NCI-H2081 treated with DMSO at 0.1 percent for 48 hours (cell line): ENCODE results near the gene CACNB3.

Experiments used
- DNase-seq: peaks from one replicate; lab custom pipeline; 2025; lab: John Stamatoyannopoulos, UW

CACNB3 gene

DNA sequence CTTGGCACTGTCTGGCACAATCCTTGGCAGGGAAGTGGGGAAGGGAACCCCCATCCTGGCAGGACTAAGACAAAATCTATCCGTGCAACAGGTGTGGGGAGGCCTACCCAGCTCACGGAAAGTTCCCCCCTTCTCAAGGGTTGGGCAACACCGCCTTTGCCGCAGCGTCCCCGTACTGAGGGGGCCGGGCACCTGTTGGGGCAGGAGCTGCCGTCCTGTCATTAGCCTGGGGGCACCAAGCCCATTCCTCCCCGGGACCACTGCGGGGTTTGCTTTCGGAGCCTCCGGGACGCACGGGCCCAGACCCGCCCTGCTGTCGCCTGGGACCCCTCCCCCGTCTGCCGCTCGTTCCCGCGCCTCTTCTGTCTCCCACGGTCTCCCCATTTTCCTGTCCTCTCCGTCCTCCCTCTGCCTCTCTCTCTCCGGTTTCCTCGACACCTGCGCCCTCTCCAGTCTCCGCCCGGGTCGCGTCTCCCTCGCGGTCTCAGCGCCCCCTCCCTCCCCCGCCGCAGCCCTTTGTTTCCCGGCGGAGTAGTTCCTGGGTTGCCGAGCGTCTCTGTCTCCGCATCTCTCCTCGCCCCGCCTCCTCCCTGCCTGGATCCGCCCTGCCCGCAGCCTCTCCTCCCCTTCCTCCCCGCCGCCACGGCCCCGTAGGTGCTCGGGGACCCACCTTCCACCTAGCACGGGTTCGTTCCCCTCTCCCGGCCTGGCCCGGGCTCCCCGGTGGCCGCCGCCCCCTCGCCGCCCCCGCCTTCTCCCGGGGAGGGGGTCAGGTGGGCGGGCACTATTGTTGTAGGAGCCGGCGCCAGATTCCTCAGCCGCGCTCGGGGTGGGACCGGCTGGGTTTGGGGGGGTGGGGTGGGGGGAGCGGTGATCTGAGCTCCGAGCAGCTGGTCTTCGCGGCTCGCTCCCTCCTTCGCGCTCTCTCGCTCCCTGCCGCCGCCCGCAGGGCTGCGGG, at the start of gene CACNB3:
CACNB3 (plus strand) TSS at position 624 of the 958 bp plus-strand sequence. CDS start 434 bp downstream, outside the sequence.
- DNase-seq, result no peak

- no peak for DNase-seq
Observed at GRCh38 chr12:48768736-48769135, 49.6 kb upstream of the CACNB3 start.

GRCh38 chr12:48770756-48771155, 47.5 kb upstream of the CACNB3 start:
- DNase-seq, result no peak

GRCh38 chr12:48771588-48772112, 46.6 kb upstream of the CACNB3 start:
- DNase-seq, result no peak

DNA sequence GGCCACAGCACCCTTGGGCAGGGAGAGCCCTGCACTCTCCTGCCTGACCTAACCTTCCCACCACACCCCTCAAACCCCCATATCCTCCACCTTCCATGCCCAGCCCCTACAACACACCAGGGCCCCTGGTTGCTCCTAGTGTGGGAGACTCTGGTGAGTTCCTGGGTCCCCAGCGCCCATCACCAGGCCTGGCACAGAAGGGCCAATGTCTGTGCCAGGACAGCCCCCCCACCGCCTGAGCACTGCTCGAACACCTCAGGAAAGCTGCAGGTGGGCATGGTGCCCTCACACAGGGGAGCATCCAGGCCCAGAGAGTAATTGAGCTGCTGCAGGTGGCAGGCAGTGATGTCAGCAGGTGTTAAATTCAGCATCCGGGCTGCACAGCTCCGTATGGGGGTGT, 44.6 kb upstream of the CACNB3 start:
- no peak for DNase-seq

DNA sequence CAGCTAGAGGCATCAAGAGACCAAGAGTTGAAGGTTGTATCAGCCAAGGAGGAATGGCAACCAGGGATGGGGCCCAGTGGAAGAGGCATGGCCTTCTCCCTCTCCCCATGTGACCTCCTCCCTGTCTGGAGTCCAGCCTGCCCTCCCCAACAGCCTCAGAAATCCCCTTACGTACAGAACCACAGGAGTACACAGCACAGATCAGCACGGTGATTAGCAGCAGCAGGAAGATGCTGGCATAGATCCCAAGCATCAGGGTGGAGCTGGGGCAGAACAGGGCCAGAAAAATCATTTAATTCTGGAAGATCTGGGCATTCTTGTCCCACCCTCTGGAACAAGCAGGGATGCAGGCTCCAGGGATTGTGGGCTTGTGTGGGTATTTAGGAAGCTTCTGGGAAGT, 43.8 kb upstream of the CACNB3 start:
- DNase-seq, result no peak

- DNase-seq, result no peak
Observed at GRCh38 chr12:48775299-48775698, 43.0 kb upstream of the CACNB3 start.

DNA sequence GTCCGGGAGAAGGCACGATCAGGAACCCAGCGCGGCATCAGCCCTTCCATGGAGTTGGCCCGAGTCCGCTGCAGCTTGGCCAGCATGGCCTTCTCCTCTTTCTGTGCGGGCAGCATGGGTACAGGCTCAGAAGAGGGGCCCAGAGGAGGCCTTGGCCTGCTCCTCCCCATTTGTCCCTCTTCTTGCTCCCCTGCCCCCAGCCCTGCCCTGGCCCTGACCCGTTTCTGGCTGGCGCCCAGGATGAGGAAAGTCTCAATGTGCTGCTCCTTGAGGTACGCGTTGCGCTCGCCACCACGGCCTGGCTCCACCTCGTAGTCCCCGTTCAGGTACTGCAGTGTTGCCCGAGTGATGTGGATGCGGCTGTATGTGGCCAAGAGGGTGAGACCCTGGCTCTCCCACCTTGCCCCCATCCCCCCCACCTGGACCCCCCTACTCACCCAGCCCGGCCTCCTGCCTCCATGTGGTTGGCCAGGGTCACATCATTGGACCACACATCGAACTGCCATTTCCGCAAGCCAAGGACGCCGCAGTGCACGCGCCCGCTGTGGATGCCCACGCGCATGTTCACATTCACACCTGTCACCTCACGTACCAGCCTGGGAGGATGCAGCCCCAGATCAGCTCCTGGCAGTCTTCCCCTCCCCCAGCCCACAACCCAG, 42.2 kb upstream of the CACNB3 start:
- DNase-seq, result no peak

DNA sequence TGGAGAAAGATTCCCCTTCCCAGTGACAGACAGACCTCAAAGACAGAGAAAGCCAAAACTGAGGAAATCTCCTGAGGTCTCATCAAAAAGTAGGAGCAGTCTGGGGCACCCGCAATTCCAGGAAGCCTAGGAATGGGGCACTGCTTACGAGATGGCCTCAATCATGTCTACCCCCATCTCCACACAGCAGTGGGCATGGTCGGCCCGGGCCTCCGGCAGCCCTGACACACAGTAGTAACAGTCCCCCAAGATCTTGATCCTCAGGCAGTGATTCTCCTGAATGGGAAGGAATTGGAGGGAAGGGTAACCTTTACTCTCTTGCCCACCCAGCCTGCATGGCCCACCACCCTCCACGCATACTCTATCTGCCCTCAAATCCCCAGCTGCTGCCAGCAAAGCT, 41.3 kb upstream of the CACNB3 start:
- no peak for DNase-seq

- DNase-seq, result no peak
Observed at GRCh38 chr12:48777501-48778400, 40.5 kb upstream of the CACNB3 start.

- DNase-seq, result no peak
Observed at GRCh38 chr12:48779869-48780268, 38.4 kb upstream of the CACNB3 start.

DNA sequence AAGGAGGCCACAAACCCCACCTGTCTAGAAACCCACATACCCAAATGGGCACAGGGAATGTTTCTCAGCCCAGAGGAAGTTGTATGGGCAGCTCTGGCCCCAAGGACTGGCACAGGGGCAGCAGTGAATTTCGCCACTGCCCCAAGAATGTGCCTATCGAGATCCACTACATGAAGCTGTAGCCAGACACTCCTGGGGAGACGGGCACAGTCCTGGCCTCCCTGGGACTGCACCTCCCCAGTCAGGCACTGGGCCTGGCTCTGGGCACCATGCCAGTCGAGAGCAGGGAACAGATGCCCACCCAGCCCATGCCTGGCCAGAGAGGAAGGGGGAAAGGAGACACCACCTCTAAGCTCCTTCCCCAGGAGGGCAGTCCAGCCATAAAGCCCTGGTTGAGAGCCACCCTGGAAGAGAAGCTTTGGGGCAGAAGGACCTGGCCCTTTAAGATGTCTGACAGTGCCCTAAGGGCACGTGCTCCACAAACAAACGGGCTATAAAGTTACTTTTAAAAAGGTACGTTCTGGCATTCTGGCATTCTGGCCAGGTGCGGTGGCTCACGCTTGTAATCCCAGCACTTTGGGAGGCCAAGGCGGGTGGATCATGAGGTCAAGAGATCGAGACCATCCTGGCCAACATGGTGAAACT, 37.8 kb upstream of the CACNB3 start:
- DNase-seq, result no peak

- DNase-seq, result no peak
Observed at GRCh38 chr12:48781750-48782456, 36.4 kb upstream of the CACNB3 start.

DNA sequence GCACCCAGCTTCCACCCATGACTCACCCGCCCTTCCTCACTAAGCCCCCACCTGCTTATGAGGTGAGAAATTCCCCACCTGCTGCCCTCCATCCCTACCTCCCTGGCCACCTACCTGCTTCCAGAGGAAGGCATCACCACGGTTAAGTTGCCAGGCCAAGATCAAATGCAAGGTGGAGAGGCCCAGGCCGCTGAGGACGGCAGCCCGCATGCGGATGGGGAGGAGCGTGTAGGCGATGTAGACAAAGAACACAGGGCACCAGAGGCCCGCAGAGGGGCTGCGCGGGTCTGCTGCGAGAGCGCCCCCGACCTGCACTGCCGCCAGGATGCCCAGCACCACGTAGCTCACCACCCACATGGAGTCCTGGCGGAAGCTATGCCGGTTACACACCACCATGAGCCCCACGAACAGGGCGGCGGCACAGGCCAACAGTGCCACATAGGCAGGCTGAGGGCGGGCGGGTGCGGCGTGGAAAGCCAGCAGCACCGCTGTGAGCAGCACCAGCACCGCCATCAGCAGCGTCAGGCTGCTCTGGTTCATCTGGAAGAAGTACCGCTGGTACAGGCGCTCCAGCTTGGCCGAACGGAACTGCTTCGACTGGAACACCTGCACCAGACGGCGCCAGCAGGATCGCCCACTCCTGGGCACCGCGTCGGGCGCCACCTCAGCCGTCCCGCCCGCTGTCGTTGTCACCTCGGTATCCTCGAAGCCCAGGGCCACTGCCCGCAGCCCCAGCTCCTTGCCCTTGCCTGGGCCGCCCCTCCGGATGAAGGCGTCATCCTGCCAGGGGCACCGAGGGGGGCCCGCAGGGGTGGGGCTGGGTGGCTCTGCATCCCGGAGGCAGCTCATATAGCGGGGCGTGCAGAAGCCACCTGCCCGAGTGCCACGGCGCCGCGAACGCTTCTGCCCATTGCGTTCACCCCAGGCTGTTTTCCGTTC, 35.6 kb upstream of the CACNB3 start:
- no peak for DNase-seq

DNA sequence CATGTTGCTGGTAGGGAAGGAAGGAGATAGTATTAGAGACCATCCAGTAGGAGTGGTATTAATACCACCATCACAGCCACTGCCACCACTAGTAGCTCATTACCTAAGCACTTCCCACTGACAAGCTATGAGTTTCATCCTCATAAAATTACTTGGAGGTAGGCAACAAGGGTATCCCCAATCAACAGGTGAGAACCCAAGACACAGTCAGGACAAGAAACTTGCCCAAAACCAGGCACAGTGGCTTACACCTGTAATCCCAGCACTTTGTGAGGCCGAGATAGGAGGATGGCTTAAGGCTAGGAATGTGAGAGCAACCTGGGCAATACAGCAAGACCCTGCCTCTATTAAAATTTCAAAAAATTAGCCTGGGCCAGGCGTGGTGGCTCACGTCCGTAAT, 34.9 kb upstream of the CACNB3 start:
- no peak for DNase-seq

GRCh38 chr12:48786591-48787544, 31.4 kb upstream of the CACNB3 start:
- no peak for DNase-seq

DNA sequence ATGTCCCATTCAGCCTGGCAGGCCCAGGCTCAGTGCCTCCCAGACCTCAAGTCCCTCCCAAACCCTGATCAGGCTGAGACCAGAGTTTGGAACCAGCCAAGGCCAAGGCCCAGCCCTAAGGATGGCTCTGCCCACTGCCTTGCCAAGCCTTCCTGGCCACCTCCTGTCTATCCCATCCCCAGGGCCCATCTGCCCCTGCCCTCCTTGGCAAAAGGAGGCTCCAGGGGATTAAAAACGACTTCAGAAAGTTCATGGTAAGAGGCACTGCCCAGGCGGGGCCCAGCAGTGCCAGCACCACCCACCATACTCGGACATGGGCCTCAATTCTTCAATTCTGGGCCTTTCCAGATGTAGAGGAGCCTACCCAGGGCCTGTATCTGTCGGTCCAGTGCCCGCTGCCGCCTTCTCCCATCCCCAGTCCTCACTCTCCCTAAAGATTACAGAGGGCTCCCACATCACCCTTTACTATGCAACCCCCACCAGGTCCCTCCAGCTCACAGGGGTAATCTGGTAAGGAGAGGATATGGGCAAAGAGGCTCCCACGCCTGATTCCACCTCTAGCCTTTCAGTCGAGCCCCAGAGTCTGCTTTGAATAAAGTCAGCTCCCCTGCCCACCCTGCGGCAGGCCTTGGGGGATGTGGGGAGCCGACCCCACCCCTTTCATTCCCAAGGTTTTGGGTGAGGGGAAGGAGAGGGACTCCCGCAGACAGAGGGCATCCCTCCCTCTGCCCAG, 30.3 kb upstream of the CACNB3 start:
- no peak for DNase-seq

GRCh38 chr12:48788524-48788853, 29.8 kb upstream of the CACNB3 start:
- no peak for DNase-seq
